ENCODE results near the gene PCDHA1. TPM values are rescaled to one million over a fixed set of nuclear protein-coding genes. Genes with fewer than 3 reads are reported as not detected.
"Not testable (repeated sequence)": the region's sequence is repeated elsewhere in the genome, so short reads cannot be mapped to it uniquely, and the experiment has no call there.

PCDHA1 gene
- total RNA-seq, 4 donors from 2014 or later = not detected

DNA sequence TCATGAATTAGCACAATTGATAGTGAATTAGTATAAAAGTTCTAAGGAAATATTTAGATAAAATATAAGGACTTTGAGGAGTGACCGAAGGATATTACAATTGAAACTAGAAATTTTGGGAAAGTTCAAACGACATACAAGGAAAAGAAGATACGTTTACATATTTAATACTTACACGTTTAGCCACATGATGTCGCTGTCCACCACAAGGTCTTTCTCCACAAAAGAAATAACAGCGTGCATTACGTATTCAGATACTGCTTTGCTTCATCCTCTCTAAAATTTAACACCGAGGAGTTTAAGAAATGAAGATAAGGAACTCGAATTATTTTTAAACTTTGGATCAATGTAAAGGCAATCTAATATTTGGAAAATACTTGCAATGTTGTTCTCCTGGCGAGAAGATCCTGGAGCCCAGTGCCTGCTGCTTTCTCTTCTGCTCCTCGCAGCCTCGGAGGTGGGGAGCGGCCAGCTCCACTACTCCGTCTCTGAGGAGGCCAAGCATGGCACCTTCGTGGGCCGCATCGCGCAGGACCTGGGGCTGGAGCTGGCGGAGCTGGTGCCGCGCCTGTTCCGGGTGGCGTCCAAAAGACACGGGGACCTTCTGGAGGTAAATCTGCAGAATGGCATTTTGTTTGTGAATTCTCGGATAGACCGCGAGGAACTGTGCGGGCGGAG is 15.0 kb downstream of the PCDHA1 start, which contains the start of gene PCDHA3:
Gene PCDHA3 (plus strand): TSS at position 242 of the 678 bp plus-strand sequence.
- no peak for DNase-seq (ENCODE audit: extremely low spot score)
- Histone ChIP-seq H3K9me3 (peaks cover 0 to 46% (median 42%) of the 10 kb centered on the region in 4 donors), H3K4me3 (peak within 1 kb of the TSS; percentile 33 to 52 (median 45)), H3K27me3 (peaks cover 0 to 48% (median 0%) of the 10 kb centered on the region in 4 donors), H3K4me1 (no peaks in the 10 kb centered on the region), H3K36me3 (no peaks in the 10 kb centered on the region), H3K27ac (replicated peaks in 1 of 4) (peak within 1 kb of the TSS in 1 of 4 donors; percentile 22)
- WGBS = 22% methylated on average over 29 of the region's 29 CpGs
- peak; percentile 20 to 30 (median 27) for TF ChIP-seq CTCF (IDR thresholded peaks at IDR 0.05)
- no peak for TF ChIP-seq EP300 (IDR thresholded peaks at IDR 0.05)
- intact Hi-C loops (cut with DNase I) = no loop called here

GRCh38 chr5:140801494-140801841 is 15.5 kb downstream of the PCDHA1 start:
- peaks cover 0 to 48% (median 0%) of the 10 kb centered on the region in 4 donors for H3K27me3 ChIP-seq
- peaks cover 0 to 44% (median 38%) of the 10 kb centered on the region in 4 donors for H3K9me3 ChIP-seq
- no peak for DNase-seq (ENCODE audit: extremely low spot score)
- TF ChIP-seq EP300 (IDR thresholded peaks at IDR 0.05) (no peak), CTCF (IDR thresholded peaks at IDR 0.05) (peak in 1 of 3 experiments; percentile 26)
- intact Hi-C loops (cut with DNase I) = no loop called here
- peak overlapping the region in 1 of 4 donors; percentile 22 for H3K27ac ChIP-seq (replicated peaks in 1 of 4)
- peak overlapping the region; percentile 33 to 52 (median 45) for H3K4me3 ChIP-seq
- H3K4me1 ChIP-seq = no peaks in the 10 kb centered on the region
- H3K36me3 ChIP-seq = no peaks in the 10 kb centered on the region
- WGBS = 14% methylated on average over 16 of the region's 16 CpGs

DNA sequence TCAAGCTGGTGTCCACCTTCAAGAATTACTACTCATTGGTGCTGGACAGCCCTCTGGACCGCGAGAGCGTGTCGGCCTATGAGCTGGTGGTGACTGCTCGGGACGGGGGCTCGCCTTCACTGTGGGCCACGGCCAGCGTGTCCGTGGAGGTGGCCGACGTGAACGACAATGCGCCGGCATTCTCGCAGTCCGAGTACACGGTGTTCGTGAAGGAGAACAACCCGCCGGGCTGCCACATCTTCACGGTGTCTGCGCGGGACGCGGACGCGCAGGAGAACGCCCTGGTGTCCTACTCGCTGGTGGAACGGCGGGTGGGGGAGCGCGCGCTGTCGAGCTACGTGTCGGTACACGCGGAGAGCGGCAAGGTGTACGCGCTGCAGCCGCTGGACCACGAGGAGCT is 16.4 kb downstream of the PCDHA1 start:
- WGBS = 32% methylated on average over 5 of the region's 45 CpGs
- H3K4me1 ChIP-seq; intact Hi-C loops (cut with DNase I); H3K27ac ChIP-seq (replicated peaks in 1 of 4); H3K36me3 ChIP-seq; DNase-seq (ENCODE audit: extremely low spot score); H3K4me3 ChIP-seq: not testable (repeated sequence)
- Histone ChIP-seq H3K27me3 (peaks cover 0 to 50% (median 0%) of the 10 kb centered on the region in 4 donors), H3K9me3 (peaks cover 0 to 43% (median 35%) of the 10 kb centered on the region in 4 donors)

- peaks cover 0 to 47% (median 39%) of the 10 kb centered on the region in 4 donors for H3K9me3 ChIP-seq
- no peak for DNase-seq (ENCODE audit: extremely low spot score)
- H3K4me1 ChIP-seq = no peaks in the 10 kb centered on the region
- H3K4me3 ChIP-seq = no peak overlapping the region
- no peak for TF ChIP-seq EP300 (IDR thresholded peaks at IDR 0.05)
- no peak for TF ChIP-seq POLR2AphosphoS5 (IDR thresholded peaks at IDR 0.05)
- TF ChIP-seq CTCF (IDR thresholded peaks at IDR 0.05) = no peak
- TF ChIP-seq POLR2A (IDR thresholded peaks at IDR 0.05; ENCODE audit: low read depth) = no peak
- H3K36me3 ChIP-seq = no peaks in the 10 kb centered on the region
- H3K27ac ChIP-seq (replicated peaks in 1 of 4) = no peak overlapping the region
- 46% methylated on average over 31 of the region's 53 CpGs for WGBS
- peaks cover 0 to 52% (median 0%) of the 10 kb centered on the region in 4 donors for H3K27me3 ChIP-seq
- intact Hi-C loops (cut with DNase I) = no loop called here
These were observed 16.9 kb downstream of the PCDHA1 start for GRCh38 chr5:140802781-140803271.

GRCh38 chr5:140806834-140807775 is 21.2 kb downstream of the PCDHA1 start, which contains the start of gene PCDHA4:
TSS of gene PCDHA4 (plus strand) at chr5:140807068.
- Histone ChIP-seq H3K9me3 (peaks cover 0 to 57% (median 47%) of the 10 kb centered on the region in 4 donors), H3K4me3 (peak within 1 kb of the TSS; percentile 22 to 54 (median 44)), H3K27ac (replicated peaks in 1 of 4) (no peak within 1 kb of the TSS), H3K4me1 (no peaks in the 10 kb centered on the region), H3K36me3 (no peaks in the 10 kb centered on the region), H3K27me3 (peaks cover 0 to 48% (median 0%) of the 10 kb centered on the region in 4 donors)
- intact Hi-C loops (cut with DNase I) = no loop called here
- DNase-seq (ENCODE audit: extremely low spot score) = no peak
- 20% methylated on average over 31 of the region's 47 CpGs for WGBS
- TF ChIP-seq CTCF (IDR thresholded peaks at IDR 0.05) = peak in 2 of 3 experiments; percentile 23 to 39
- TF ChIP-seq EP300 (IDR thresholded peaks at IDR 0.05) = no peak
- TF ChIP-seq POLR2AphosphoS5 (IDR thresholded peaks at IDR 0.05) = no peak

DNA sequence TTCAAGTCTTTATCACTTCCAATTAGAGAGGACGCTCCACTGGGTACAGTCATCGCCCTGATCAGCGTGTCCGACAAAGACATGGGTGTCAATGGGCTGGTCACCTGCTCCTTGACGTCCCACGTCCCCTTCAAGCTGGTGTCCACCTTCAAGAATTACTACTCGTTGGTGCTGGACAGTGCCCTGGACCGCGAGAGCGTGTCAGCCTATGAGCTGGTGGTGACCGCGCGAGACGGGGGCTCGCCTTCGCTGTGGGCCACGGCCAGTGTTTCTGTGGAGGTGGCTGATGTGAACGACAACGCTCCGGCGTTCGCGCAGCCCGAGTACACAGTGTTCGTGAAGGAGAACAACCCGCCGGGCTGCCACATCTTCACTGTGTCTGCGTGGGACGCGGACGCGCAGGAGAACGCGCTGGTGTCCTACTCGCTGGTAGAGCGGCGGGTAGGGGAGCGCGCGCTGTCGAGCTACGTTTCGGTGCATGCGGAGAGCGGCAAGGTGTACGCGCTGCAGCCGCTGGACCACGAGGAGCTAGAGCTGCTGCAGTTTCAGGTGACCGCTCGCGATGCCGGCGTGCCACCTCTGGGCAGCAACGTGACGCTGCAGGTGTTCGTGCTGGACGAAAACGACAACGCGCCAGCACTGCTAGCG is 22.4 kb downstream of the PCDHA1 start:
- Histone ChIP-seq H3K27me3 (peaks cover 0 to 35% (median 0%) of the 10 kb centered on the region in 4 donors), H3K9me3 (peaks cover 0 to 44% (median 35%) of the 10 kb centered on the region in 4 donors)
- H3K4me3 ChIP-seq; intact Hi-C loops (cut with DNase I); H3K4me1 ChIP-seq; H3K36me3 ChIP-seq; H3K27ac ChIP-seq (replicated peaks in 1 of 4); DNase-seq (ENCODE audit: extremely low spot score): not testable (repeated sequence)
- WGBS = 64% methylated on average over 29 of the region's 62 CpGs
